Measurements from ENCODE around the gene PAQR9.

GRCh38 chr3:142983318-142983717 is 19.8 kb upstream of the PAQR9 start:
- TF ChIP-seq CTCF (conservative IDR thresholded peaks at IDR 0.05; ENCODE audit: low read length) (no peak), EZH2phosphoT487 (IDR thresholded peaks at IDR 0.05; ENCODE audit: borderline replicate concordance, low read depth, low read length) (no peak)
